HTERT RPE-1 (cell line): ENCODE measurements around the gene MARCHF5.
"Not testable (repeated sequence)": the region's sequence is repeated elsewhere in the genome, so short reads cannot be mapped to it uniquely, and the experiment has no call there.

Experiments
- in situ Hi-C: fragments of 300-500 bp; cut with MboI; formaldehyde crosslinking; loops from 4 replicates; pipeline ENCODE4 v1.14.3; 2020; ENCODE audit warnings: low sequenced_read_pairs

MARCHF5 gene

DNA sequence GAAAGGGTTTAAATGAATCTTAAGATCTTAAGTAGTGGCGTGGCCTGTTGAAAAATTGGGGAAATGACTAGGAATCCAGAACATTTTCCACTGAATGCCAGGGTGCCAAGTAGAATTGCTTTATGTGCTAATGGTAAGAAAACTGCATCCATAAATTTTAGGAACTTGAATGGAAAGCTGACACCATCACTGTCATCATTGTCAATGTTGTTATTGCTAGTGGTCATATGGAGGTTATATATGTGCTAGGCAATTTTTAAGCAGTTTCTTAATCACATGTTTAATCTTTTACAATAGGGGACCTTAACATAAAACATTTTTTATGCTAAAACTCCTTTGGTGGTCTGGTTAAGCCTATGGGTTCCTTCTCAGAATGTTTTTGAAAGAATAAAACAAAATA is 13.1 kb downstream of the MARCHF5 start:
- in situ Hi-C loops: no loop called here

DNA sequence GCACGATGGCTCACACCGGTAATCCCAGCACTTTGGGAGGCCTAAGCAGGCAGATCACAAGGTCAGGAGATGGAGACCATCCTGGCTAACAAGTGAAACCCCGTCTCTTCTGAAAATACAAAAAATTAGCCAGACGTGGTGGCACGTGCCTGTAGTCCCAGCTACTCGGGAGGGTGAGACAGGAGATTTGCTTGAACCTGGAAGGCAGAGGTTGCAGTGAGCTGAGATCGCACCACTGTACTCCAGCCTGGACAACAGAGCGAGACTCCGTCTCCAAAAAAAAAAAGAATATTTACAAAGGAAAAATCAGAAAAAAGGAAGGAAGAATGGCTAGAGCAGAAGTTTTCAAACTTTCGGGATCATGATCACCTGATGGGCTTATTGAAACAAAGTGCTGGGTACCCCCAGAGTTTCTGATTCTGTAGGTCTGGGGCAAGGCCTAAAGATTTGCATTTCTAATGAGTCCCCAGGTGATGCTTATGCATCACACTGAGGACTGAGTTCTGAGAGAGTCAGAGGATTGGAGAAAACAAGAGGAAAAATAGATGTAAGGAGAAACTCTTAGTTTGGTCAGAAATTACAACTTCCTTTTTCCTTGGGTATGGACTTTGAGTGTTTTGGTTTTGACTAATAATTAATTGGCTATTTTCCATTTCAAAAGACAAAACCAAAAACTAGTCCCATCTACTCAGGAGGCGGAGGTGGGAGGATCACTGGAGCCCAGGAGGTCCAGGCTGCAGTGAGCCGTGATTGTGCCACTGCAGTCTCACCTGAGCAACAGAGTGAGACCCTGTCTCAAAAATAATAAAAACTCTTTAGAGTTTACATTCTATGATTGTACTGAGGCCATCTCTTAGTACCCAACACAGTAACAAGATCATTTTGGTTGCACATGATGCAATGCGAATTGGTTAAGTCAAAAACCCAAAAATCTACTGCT is 14.4 kb downstream of the MARCHF5 start:
- in situ Hi-C loops: no loop called here

GRCh38 chr10:92309272-92309671 is 18.3 kb downstream of the MARCHF5 start:
- in situ Hi-C loops: no loop called here

GRCh38 chr10:92313750-92314149 is 22.8 kb downstream of the MARCHF5 start:
- in situ Hi-C loops: no loop called here

DNA sequence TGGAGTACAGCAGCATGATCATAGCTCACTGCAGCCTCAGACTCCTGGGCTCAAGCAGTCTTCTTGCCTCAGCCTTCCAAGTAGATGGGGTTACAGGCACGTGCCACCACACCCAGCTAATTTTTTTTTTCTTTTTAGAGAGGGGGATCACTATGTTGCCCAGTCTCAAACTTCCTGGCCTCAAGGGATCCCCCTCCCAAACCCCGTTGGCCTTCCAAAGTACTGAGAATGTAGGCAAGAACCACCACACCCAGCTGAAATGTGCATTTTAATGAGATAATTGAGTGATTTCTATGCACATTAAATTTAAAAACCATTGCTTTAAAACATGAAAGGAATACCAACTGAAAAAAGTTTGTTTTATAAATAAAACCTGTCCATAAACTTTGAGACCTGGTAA is 25.6 kb downstream of the MARCHF5 start:
- in situ Hi-C loops: no loop called here

GRCh38 chr10:92323079-92323478 is 32.1 kb downstream of the MARCHF5 start:
- in situ Hi-C loops: no loop called here

GRCh38 chr10:92327445-92328433 is 36.8 kb downstream of the MARCHF5 start:
- in situ Hi-C loops: no loop called here

DNA sequence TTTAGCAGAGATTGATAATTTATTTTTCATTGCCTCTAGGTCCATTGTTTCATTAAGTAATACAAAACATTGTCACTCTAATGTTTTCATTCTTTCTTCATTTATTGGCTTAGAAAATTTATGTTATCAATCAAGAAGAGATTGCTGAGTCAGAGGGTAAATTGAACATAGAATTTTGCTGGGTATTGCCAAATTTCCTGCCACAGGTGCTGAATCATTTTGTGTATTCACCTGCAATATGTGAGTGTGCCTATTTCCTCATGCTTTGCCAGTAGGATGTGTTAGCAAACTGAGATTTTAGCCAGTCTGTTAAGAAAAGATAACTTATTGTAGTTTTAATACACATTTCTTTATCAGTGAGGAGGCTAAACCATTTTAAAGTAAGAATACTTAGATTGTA is 38.0 kb downstream of the MARCHF5 start:
- in situ Hi-C loops: no loop called here

- in situ Hi-C loops: not testable (repeated sequence)
Observed at GRCh38 chr10:92329927-92330326, 39.0 kb downstream of the MARCHF5 start.

DNA sequence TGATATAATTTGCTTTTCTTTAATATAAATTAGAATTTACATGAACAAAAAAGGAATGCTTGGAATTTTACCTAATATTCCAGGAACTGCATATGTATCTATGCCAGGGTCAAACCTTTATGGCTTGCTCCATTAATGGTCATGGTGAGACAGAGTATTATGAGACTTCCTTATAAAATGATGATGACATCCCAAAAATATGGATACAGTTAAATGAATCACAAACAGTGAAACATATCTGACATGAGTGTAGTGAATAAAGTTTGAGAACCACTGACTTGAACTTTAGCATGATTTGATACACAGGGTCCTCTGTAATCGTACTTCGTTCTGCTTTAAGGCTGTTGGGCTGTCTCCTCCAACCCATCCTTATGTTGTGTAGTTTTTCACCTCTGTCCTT is 51.8 kb downstream of the MARCHF5 start:
- in situ Hi-C loops: no loop called here

DNA sequence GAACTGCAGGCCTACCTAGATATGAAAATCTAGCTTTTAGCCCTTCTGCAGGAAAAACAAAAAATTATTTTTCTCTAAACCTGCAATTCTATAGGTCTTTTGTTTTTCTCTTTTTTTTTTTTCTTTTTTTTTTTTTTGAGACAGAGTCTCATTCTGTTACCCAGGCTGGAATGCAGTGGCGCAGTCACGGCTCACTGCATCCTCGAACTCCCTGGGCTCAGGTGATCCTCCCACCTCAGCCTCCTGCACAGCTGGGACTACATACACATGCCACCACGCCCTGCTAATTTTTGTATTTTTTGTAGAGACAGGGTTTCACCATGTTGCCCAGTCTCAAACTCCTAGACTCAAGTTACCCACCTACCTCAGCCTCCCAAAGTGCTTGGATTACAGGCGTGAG is 54.6 kb downstream of the MARCHF5 start:
- in situ Hi-C loops: not testable (repeated sequence)

GRCh38 chr10:92347035-92347676 is 56.2 kb downstream of the MARCHF5 start:
- in situ Hi-C loops: not testable (repeated sequence)

- in situ Hi-C loops: no loop called here
Observed at GRCh38 chr10:92350411-92350810, 59.4 kb downstream of the MARCHF5 start.

GRCh38 chr10:92354587-92354986 is 63.6 kb downstream of the MARCHF5 start:
- in situ Hi-C loops: no loop called here

DNA sequence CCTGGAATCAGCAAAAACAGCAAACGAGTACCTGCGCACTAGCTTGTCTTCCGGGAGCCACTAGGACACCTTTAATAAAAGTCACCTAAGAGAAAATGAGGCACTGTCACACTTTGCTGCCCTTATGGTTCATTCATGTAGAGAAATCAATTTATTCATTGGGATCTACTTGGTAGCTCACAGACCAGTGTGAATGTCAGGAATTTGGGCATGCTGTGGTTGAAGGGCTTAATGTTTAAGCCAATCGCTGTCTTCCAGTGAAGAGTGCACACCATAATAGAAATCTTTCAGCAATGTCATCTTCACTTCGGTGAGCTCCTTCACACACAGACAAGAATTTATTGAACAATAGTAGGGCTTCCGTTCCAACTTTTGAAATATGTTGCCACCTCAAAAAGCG is 65.1 kb downstream of the MARCHF5 start:
- in situ Hi-C loops: no loop called here

- in situ Hi-C loops: no loop called here
Observed at GRCh38 chr10:92363498-92363897, 72.5 kb downstream of the MARCHF5 start.

GRCh38 chr10:92366412-92367021 is 75.5 kb downstream of the MARCHF5 start:
- in situ Hi-C loops: no loop called here

GRCh38 chr10:92377962-92378361 is 87.0 kb downstream of the MARCHF5 start:
- in situ Hi-C loops: no loop called here

GRCh38 chr10:92381543-92381954 is 90.6 kb downstream of the MARCHF5 start:
- in situ Hi-C loops: no loop called here

GRCh38 chr10:92382631-92383030 is 91.7 kb downstream of the MARCHF5 start:
- in situ Hi-C loops: no loop called here

- in situ Hi-C loops: no loop called here
Observed at GRCh38 chr10:92384741-92385140, 93.8 kb downstream of the MARCHF5 start.
